HepG2 (cell line): Measurements from ENCODE around the gene PLVAP. TPM values are rescaled to one million over a fixed set of nuclear protein-coding genes. Genes with fewer than 3 reads are reported as not detected.

Experiments
- ARID2 ChIP-seq: sonication (generic); formaldehyde crosslinking; IDR thresholded peaks from 2 replicates; pipeline ENCODE4 v1.8.1; 2022; ENCODE audit warnings: mild to moderate bottlenecking, missing genetic modification reagents, borderline replicate concordance
- CCAR2 ChIP-seq: fragments of 200-400 bp; formaldehyde crosslinking; optimal IDR thresholded peaks from 2 replicates; pipeline ENCODE3; 2018; ENCODE audit warnings: low read depth, mild to moderate bottlenecking, low read length, moderate library complexity
- GATA4 ChIP-seq: sonication (generic); IDR thresholded peaks from 2 replicates; pipeline ENCODE4 v1.6.1; 2016; ENCODE audit warnings: antibody characterized with exemption, low read depth, borderline replicate concordance
- ISX ChIP-seq: sonication (generic); formaldehyde crosslinking; conservative IDR thresholded peaks from 2 replicates; pipeline ENCODE4 v1.5.0; 2020; ENCODE audit warnings: missing genetic modification reagents
- SOX5 ChIP-seq: IDR thresholded peaks from 2 replicates; pipeline ENCODE4 v1.6.1; 2016; ENCODE audit warnings: borderline replicate concordance
- SRY ChIP-seq: sonication (generic); formaldehyde crosslinking; IDR thresholded peaks from 2 replicates; pipeline ENCODE4 v1.8.0; 2022; ENCODE audit warnings: mild to moderate bottlenecking, missing genetic modification reagents
- ZKSCAN1 ChIP-seq: fragments of 150-350 bp; IDR thresholded peaks from 2 replicates; pipeline ENCODE4 v1.6.1; 2014; ENCODE audit warnings: low read length
- ZMYM2 ChIP-seq: sonication (generic); formaldehyde crosslinking; IDR thresholded peaks from 2 replicates; pipeline ENCODE4 v1.8.0; 2022; ENCODE audit warnings: mild to moderate bottlenecking, missing genetic modification reagents
- ZNF776 ChIP-seq: sonication (generic); formaldehyde crosslinking; IDR thresholded peaks from 2 replicates; pipeline ENCODE4 v1.4.0; 2020; ENCODE audit warnings: mild to moderate bottlenecking, missing genetic modification reagents
- polyA plus RNA-seq, 8 experiments: library from polyadenylated mRNA; depleted of rRNA in 3 of 8; stranded (reverse) in 7 of 8; unstranded in 1 of 8; fragments of >200 nt; fragmentation: Illumina TruSeq in 4 of 8; extraction: Trizol in 4 of 8; gene quantifications; 2 replicates each; pipeline versions ENCODE4 v1.2.1 to v1.2.3, GENCODE V29; 2011 to 2016; ENCODE audit warnings: low read depth in 4 of 8, missing spikeins in 1 of 8, mixed read lengths in 1 of 8; ENCODE audit not compliant: insufficient read depth in 1 of 8
- total RNA-seq, 5 experiments: library from RNA; depleted of rRNA; stranded (reverse); fragments of >200 nt; fragmentation: Illumina TruSeq; extraction: Trizol; gene quantifications; 2 replicates each; pipeline ENCODE4 v1.2.3, GENCODE V29; 2016; ENCODE audit warnings: low read depth in 1 of 5
- TF ChIP-seq, protein P1 (sequence below): IDR thresholded peaks from 2 replicates; pipeline ENCODE4 v1.6.1; 2016; ENCODE audit warnings: low read depth, missing genetic modification reagents, missing compliant biosample characterization
- TF ChIP-seq, protein P2 (sequence below): sonication (generic); formaldehyde crosslinking; IDR thresholded peaks from 2 replicates; pipeline ENCODE4 v1.9.0; 2022; ENCODE audit warnings: low read depth, missing genetic modification reagents
- TF ChIP-seq, protein P3 (sequence below): sonication (generic); formaldehyde crosslinking; IDR thresholded peaks from 2 replicates; pipeline ENCODE4 v1.5.0; 2020; ENCODE audit warnings: missing genetic modification reagents, mild to moderate bottlenecking, borderline replicate concordance
- TF ChIP-seq, protein P4 (sequence below): IDR thresholded peaks from 2 replicates; pipeline ENCODE4 v1.6.1; 2012; ENCODE audit warnings: low read length, improper control_type of control experiment
- TF ChIP-seq, protein P5 (sequence below): sonication (generic); formaldehyde crosslinking; IDR thresholded peaks from 2 replicates; pipeline ENCODE4 v1.4.0; 2020; ENCODE audit warnings: mild to moderate bottlenecking, missing genetic modification reagents

Gene PLVAP
- total and polyA plus RNA-seq, 2 of the 13 experiments (the other 11 are each of a cell fraction or from before 2014, with no cell fraction given) = 0.26 TPM; not detected in 1

DNA sequence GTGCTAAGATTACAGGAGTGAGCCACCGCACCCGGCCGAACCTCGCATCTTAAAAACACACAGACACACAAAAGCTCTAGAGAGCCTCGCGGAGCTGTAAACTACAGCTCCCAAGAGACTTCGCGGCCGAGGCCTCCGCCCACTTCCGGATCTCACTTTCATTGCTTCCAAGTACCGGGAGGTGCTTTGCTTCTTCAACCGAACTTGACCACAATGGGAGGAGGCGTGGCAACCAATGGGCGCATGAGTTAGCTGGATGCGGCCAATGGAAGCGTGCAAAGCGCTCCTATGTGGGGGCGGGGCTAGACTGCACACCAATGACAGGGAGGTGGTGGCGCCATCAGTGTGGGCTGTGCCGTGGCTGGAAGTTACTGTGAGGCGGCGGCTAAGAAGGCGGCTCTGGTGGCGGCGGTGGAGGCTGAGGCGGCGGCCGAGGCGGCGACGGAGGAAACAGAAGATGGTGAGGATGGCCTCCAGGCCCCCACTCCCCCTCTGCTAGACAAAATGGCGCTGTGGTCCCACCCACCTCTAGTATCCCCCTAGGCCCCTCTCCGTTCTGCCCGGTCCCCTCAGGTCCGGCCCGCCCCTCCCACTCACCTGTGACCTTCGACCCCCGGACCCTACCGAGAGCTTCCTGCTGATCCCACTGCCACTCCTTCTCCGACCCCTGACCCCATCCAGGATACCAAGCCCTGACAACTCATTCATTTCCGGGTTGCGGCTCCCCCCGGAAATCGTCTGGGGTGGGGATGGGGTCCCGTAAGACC is 67.8 kb downstream of the PLVAP start, which contains the start of gene DDA1 (continued):
- TF ChIP-seq, protein P1, sequence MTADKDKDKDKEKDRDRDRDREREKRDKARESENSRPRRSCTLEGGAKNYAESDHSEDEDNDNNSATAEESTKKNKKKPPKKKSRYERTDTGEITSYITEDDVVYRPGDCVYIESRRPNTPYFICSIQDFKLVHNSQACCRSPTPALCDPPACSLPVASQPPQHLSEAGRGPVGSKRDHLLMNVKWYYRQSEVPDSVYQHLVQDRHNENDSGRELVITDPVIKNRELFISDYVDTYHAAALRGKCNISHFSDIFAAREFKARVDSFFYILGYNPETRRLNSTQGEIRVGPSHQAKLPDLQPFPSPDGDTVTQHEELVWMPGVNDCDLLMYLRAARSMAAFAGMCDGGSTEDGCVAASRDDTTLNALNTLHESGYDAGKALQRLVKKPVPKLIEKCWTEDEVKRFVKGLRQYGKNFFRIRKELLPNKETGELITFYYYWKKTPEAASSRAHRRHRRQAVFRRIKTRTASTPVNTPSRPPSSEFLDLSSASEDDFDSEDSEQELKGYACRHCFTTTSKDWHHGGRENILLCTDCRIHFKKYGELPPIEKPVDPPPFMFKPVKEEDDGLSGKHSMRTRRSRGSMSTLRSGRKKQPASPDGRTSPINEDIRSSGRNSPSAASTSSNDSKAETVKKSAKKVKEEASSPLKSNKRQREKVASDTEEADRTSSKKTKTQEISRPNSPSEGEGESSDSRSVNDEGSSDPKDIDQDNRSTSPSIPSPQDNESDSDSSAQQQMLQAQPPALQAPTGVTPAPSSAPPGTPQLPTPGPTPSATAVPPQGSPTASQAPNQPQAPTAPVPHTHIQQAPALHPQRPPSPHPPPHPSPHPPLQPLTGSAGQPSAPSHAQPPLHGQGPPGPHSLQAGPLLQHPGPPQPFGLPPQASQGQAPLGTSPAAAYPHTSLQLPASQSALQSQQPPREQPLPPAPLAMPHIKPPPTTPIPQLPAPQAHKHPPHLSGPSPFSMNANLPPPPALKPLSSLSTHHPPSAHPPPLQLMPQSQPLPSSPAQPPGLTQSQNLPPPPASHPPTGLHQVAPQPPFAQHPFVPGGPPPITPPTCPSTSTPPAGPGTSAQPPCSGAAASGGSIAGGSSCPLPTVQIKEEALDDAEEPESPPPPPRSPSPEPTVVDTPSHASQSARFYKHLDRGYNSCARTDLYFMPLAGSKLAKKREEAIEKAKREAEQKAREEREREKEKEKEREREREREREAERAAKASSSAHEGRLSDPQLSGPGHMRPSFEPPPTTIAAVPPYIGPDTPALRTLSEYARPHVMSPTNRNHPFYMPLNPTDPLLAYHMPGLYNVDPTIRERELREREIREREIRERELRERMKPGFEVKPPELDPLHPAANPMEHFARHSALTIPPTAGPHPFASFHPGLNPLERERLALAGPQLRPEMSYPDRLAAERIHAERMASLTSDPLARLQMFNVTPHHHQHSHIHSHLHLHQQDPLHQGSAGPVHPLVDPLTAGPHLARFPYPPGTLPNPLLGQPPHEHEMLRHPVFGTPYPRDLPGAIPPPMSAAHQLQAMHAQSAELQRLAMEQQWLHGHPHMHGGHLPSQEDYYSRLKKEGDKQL (CRISPR knock-in tag) = no peak
- no peak for TF ChIP-seq GATA4
- TF ChIP-seq ZNF776 = peak; percentile 13; the same call in 1 of the 2 replicates
- TF ChIP-seq, protein P2, sequence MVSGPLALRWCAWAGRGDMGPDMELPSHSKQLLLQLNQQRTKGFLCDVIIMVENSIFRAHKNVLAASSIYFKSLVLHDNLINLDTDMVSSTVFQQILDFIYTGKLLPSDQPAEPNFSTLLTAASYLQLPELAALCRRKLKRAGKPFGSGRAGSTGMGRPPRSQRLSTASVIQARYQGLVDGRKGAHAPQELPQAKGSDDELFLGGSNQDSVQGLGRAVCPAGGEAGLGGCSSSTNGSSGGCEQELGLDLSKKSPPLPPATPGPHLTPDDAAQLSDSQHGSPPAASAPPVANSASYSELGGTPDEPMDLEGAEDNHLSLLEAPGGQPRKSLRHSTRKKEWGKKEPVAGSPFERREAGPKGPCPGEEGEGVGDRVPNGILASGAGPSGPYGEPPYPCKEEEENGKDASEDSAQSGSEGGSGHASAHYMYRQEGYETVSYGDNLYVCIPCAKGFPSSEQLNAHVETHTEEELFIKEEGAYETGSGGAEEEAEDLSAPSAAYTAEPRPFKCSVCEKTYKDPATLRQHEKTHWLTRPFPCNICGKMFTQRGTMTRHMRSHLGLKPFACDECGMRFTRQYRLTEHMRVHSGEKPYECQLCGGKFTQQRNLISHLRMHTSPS (CRISPR knock-in tag) = no peak; the same call in 1 of the 2 replicates
- TF ChIP-seq SOX5 = no peak
- no peak for TF ChIP-seq ZKSCAN1
- TF ChIP-seq SRY (CRISPR knock-in tag) = no peak
- no peak for TF ChIP-seq ARID2 (CRISPR knock-in tag)
- TF ChIP-seq ISX (CRISPR knock-in tag) = no peak
- TF ChIP-seq, protein P3, sequence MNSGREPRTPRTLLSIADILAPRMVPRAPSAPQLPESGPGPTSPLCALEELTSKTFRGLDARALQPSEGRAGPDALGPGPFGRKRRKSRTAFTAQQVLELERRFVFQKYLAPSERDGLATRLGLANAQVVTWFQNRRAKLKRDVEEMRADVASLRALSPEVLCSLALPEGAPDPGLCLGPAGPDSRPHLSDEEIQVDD (CRISPR knock-in tag) = no peak
- TF ChIP-seq CCAR2 = no peak
- TF ChIP-seq ZMYM2 (CRISPR knock-in tag) = no peak
- TF ChIP-seq, protein P4, sequence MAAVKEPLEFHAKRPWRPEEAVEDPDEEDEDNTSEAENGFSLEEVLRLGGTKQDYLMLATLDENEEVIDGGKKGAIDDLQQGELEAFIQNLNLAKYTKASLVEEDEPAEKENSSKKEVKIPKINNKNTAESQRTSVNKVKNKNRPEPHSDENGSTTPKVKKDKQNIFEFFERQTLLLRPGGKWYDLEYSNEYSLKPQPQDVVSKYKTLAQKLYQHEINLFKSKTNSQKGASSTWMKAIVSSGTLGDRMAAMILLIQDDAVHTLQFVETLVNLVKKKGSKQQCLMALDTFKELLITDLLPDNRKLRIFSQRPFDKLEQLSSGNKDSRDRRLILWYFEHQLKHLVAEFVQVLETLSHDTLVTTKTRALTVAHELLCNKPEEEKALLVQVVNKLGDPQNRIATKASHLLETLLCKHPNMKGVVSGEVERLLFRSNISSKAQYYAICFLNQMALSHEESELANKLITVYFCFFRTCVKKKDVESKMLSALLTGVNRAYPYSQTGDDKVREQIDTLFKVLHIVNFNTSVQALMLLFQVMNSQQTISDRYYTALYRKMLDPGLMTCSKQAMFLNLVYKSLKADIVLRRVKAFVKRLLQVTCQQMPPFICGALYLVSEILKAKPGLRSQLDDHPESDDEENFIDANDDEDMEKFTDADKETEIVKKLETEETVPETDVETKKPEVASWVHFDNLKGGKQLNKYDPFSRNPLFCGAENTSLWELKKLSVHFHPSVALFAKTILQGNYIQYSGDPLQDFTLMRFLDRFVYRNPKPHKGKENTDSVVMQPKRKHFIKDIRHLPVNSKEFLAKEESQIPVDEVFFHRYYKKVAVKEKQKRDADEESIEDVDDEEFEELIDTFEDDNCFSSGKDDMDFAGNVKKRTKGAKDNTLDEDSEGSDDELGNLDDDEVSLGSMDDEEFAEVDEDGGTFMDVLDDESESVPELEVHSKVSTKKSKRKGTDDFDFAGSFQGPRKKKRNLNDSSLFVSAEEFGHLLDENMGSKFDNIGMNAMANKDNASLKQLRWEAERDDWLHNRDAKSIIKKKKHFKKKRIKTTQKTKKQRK = no peak
- TF ChIP-seq, protein P5, sequence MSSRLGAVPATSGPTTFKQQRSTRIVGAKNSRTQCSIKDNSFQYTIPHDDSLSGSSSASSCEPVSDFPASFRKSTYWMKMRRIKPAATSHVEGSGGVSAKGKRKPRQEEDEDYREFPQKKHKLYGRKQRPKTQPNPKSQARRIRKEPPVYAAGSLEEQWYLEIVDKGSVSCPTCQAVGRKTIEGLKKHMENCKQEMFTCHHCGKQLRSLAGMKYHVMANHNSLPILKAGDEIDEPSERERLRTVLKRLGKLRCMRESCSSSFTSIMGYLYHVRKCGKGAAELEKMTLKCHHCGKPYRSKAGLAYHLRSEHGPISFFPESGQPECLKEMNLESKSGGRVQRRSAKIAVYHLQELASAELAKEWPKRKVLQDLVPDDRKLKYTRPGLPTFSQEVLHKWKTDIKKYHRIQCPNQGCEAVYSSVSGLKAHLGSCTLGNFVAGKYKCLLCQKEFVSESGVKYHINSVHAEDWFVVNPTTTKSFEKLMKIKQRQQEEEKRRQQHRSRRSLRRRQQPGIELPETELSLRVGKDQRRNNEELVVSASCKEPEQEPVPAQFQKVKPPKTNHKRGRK (CRISPR knock-in tag) = no peak
